ENCODE data around the gene RAG2.

GRCh38 chr11:36615826-36616225, 17.8 kb upstream of the RAG2 start:
- TF ChIP-seq EZH2 (IDR thresholded peaks at IDR 0.05; ENCODE audit: borderline replicate concordance, low read length) (no peak), CTCF (conservative IDR thresholded peaks at IDR 0.05 in 1 of 2, IDR thresholded peaks at IDR 0.05 in 1 of 2; ENCODE audit: extremely low read depth in 1 of 2, insufficient read depth in 1 of 2, low read depth in 1 of 2, low read length in 2 of 2) (no peak)

Measured in mammary epithelial cell (primary cell).